H1 (cell line): ENCODE results near the gene SNX30. TPM values are rescaled to one million over a fixed set of nuclear protein-coding genes. Genes with fewer than 3 reads are reported as not detected.

Source experiments
- CTCF ChIA-PET: fragments of 300-600 bp; sonication (Branson Sonifier 250); formaldehyde crosslinking; loops from one replicate; lab custom pipeline; 2021; ENCODE audit not compliant: partially characterized antibody; lab: Charles Lee
- POLR2A ChIA-PET: fragments of 300-600 bp; sonication (Branson Sonifier 250); formaldehyde crosslinking; loops from one replicate; lab custom pipeline; 2021; ENCODE audit warnings: inconsistent platforms; ENCODE audit not compliant: partially characterized antibody; lab: Charles Lee
- DNase-seq, 2 experiments: peaks; one replicate each; pipeline versions ENCODE4 v3.0.0 to v3.0.0-alpha.2; 2010 to 2022; ENCODE audit warnings: low spot score in 2 of 2, low read depth in 1 of 2, mixed read lengths in 1 of 2
- FAIRE-seq: peaks from 2 replicates; lab custom pipeline; 2011; peaks lifted over from hg19 to GRCh38; lab: Jason Lieb, UNC
- H2AFZ ChIP-seq: 2 replicates; pipeline ENCODE4 v1.8.1; 2012; ENCODE audit warnings: low read length, inconsistent platforms
- H2AK5ac ChIP-seq: 2 replicates; pipeline ENCODE4 v1.6.1; 2013; ENCODE audit warnings: low read depth, low read length
- H2BK120ac ChIP-seq: replicated peaks from 2 replicates; pipeline ENCODE3; 2013; ENCODE audit warnings: low read depth, low read length, inconsistent platforms
- H2BK12ac ChIP-seq: 2 replicates; pipeline ENCODE4 v1.6.1; 2013; ENCODE audit warnings: low read depth, low read length
- H2BK15ac ChIP-seq: 2 replicates; pipeline ENCODE4 v1.6.1; 2013; ENCODE audit warnings: low read length
- H2BK20ac ChIP-seq: 2 replicates; pipeline ENCODE4 v1.6.1; 2013; ENCODE audit warnings: low read length
- H2BK5ac ChIP-seq: 2 replicates; pipeline ENCODE4 v1.6.1; 2013; ENCODE audit warnings: low read depth, low read length
- H3K14ac ChIP-seq: 2 replicates; pipeline ENCODE4 v1.6.1; 2013; ENCODE audit warnings: inconsistent platforms; ENCODE audit not compliant: insufficient read length
- H3K18ac ChIP-seq: 2 replicates; pipeline ENCODE4 v1.6.1; 2013; ENCODE audit warnings: low read length; ENCODE audit errors: extremely low read depth
- H3K23ac ChIP-seq: 2 replicates; pipeline ENCODE4 v1.6.1; 2013; ENCODE audit warnings: inconsistent platforms; ENCODE audit not compliant: insufficient read length
- H3K23me2 ChIP-seq: 2 replicates; pipeline ENCODE4 v1.6.1; 2013; ENCODE audit warnings: low read depth, low read length
- H3K27ac ChIP-seq: 2 replicates; pipeline ENCODE4 v1.6.1; 2011; ENCODE audit warnings: low read depth, low read length, inconsistent platforms
- H3K27me3 ChIP-seq, 4 experiments: replicated peaks in 1 of 4; 1 replicate in 1 of 4; 2 replicates in 3 of 4; pipeline versions ENCODE4 v1.6.1 to v1.8.1; 2011 to 2013; ENCODE audit warnings: low read length in 3 of 4, mild to moderate bottlenecking in 3 of 4, inconsistent platforms in 2 of 4, mixed read lengths in 2 of 4, moderate library complexity in 1 of 4; ENCODE audit not compliant: control insufficient read depth in 3 of 4, insufficient read depth in 3 of 4; ENCODE audit errors: extremely low read depth in 1 of 4
- H3K36me3 ChIP-seq, 4 experiments: 2 replicates each; pipeline versions ENCODE4 v1.6.1 to v1.8.1; 2011 to 2013; ENCODE audit warnings: mild to moderate bottlenecking in 4 of 4, low read length in 3 of 4, moderate library complexity in 2 of 4, control low read depth in 1 of 4, inconsistent platforms in 1 of 4; ENCODE audit not compliant: insufficient read depth in 4 of 4, control insufficient read depth in 2 of 4
- H3K4ac ChIP-seq: replicated peaks from 2 replicates; pipeline ENCODE3; 2013; ENCODE audit warnings: low read length, low read depth, mixed read lengths, inconsistent platforms; ENCODE audit not compliant: insufficient read length
- H3K4me1 ChIP-seq, 4 experiments: replicated peaks in 1 of 4; 1 replicate in 1 of 4; 2 replicates in 3 of 4; pipeline versions ENCODE4 v1.6.1 to v1.8.1; 2011 to 2013; ENCODE audit warnings: low read length in 3 of 4, inconsistent platforms in 2 of 4, mixed read lengths in 1 of 4; ENCODE audit not compliant: insufficient read depth in 4 of 4, control insufficient read depth in 3 of 4
- H3K4me2 ChIP-seq, 2 experiments: 2 replicates each; pipeline versions ENCODE4 v1.6.1 to v1.8.1; 2011 to 2013; ENCODE audit warnings: low read depth in 2 of 2, low read length in 2 of 2, control low read depth in 1 of 2, inconsistent platforms in 1 of 2, mild to moderate bottlenecking in 1 of 2; ENCODE audit not compliant: insufficient read depth in 1 of 2
- H3K4me3 ChIP-seq, 4 experiments: fragments of 200-600, 300-600 bp in 1 of 4; sonication (generic), shearing (Covaris generic), sonication (Bioruptor Twin) in 1 of 4; 2 replicates each; pipeline versions ENCODE4 v1.5.1 to v1.8.1; 2011 to 2016; ENCODE audit warnings: low read length in 4 of 4, low read depth in 3 of 4, control low read depth in 2 of 4, inconsistent platforms in 2 of 4, mild to moderate bottlenecking in 2 of 4, mixed read lengths in 1 of 4, moderate library complexity in 1 of 4; ENCODE audit not compliant: insufficient read depth in 2 of 4; ENCODE audit errors: extremely low read depth in 1 of 4
- H3K56ac ChIP-seq: replicated peaks from 2 replicates; pipeline ENCODE3; 2013; ENCODE audit warnings: low read depth, mild to moderate bottlenecking, mixed read lengths, low read length, inconsistent platforms; ENCODE audit not compliant: insufficient read length
- H3K79me1 ChIP-seq: 2 replicates; pipeline ENCODE4 v1.6.1; 2013; ENCODE audit warnings: low read depth, low read length, control low read depth
- H3K79me2 ChIP-seq, 2 experiments: 2 replicates each; pipeline versions ENCODE4 v1.6.1 to v1.8.1; 2012 to 2013; ENCODE audit warnings: low read length in 2 of 2, mild to moderate bottlenecking in 2 of 2, inconsistent platforms in 1 of 2; ENCODE audit not compliant: insufficient read depth in 2 of 2, control insufficient read depth in 1 of 2
- H3K9ac ChIP-seq, 4 experiments: replicated peaks in 1 of 4; 1 replicate in 1 of 4; 2 replicates in 3 of 4; pipeline versions ENCODE4 v1.6.1 to v1.8.1; 2011 to 2013; ENCODE audit warnings: low read depth in 3 of 4, low read length in 3 of 4, control low read depth in 2 of 4, mild to moderate bottlenecking in 2 of 4, moderate library complexity in 2 of 4, inconsistent platforms in 1 of 4; ENCODE audit errors: extremely low read depth in 1 of 4
- H3K9me3 ChIP-seq, 2 experiments: 2 replicates each; pipeline versions ENCODE4 v1.6.1 to v1.8.1; 2012 to 2013; ENCODE audit warnings: mild to moderate bottlenecking in 2 of 2, moderate library complexity in 2 of 2, control low read depth in 1 of 2, inconsistent platforms in 1 of 2, low read depth in 1 of 2, low read length in 1 of 2, mixed read lengths in 1 of 2; ENCODE audit not compliant: insufficient read depth in 2 of 2
- H4K20me1 ChIP-seq, 2 experiments: replicated peaks in 1 of 2; 2 replicates each; pipeline versions ENCODE3 to v1.8.1; 2011 to 2013; ENCODE audit warnings: inconsistent platforms in 2 of 2, low read length in 2 of 2, mild to moderate bottlenecking in 1 of 2; ENCODE audit not compliant: insufficient read depth in 2 of 2, control insufficient read depth in 1 of 2
- H4K5ac ChIP-seq: 2 replicates; pipeline ENCODE4 v1.6.1; 2013; ENCODE audit warnings: low read length, low read depth, mixed read lengths, inconsistent platforms; ENCODE audit not compliant: insufficient read length
- H4K8ac ChIP-seq: 2 replicates; pipeline ENCODE4 v1.8.0; 2013; ENCODE audit warnings: mild to moderate bottlenecking, moderate library complexity, low read length, inconsistent platforms; ENCODE audit not compliant: insufficient read depth; ENCODE audit errors: extremely low read depth
- H4K91ac ChIP-seq: replicated peaks from 2 replicates; pipeline ENCODE3; 2013; ENCODE audit warnings: low read length, mixed read lengths, inconsistent platforms; ENCODE audit not compliant: insufficient read length
- CREB1 ChIP-seq: IDR thresholded peaks from 2 replicates; pipeline ENCODE4 v1.6.1; 2012; ENCODE audit warnings: inconsistent platforms
- EGR1 ChIP-seq: IDR thresholded peaks from 2 replicates; pipeline ENCODE4 v1.6.1; 2011; ENCODE audit warnings: low read depth, low read length, borderline replicate concordance
- GABPA ChIP-seq: IDR thresholded peaks from 2 replicates; pipeline ENCODE4 v1.6.1; 2011; ENCODE audit warnings: mild to moderate bottlenecking, low read length, moderate library complexity, borderline replicate concordance; ENCODE audit not compliant: insufficient read depth
- GTF2F1 ChIP-seq: IDR thresholded peaks from 2 replicates; pipeline ENCODE4 v1.6.1; 2012; ENCODE audit warnings: low read depth, low read length, improper control_type of control experiment, borderline replicate concordance
- KDM4A ChIP-seq: IDR thresholded peaks from one replicate; pipeline ENCODE4 v1.7.1; 2012; ENCODE audit warnings: low read depth, mild to moderate bottlenecking, moderate library complexity, low read length, inconsistent platforms; ENCODE audit not compliant: severe bottlenecking
- POLR2AphosphoS5 ChIP-seq: IDR thresholded peaks from 2 replicates; pipeline ENCODE4 v1.6.1; 2011; ENCODE audit warnings: low read depth, low read length
- RFX5 ChIP-seq: IDR thresholded peaks from 2 replicates; pipeline ENCODE4 v1.6.1; 2011; ENCODE audit warnings: low read depth, low read length, improper control_type of control experiment, borderline replicate concordance
- SIN3A ChIP-seq, 2 experiments: IDR thresholded peaks in 1 of 2; conservative IDR thresholded peaks in 1 of 2; 2 replicates each; pipeline ENCODE4 v1.6.1; 2011 to 2012; ENCODE audit warnings: low read length in 2 of 2, improper control_type of control experiment in 1 of 2, low read depth in 1 of 2, mild to moderate bottlenecking in 1 of 2
- SRF ChIP-seq: IDR thresholded peaks from 2 replicates; pipeline ENCODE4 v1.6.1; 2011; ENCODE audit warnings: mild to moderate bottlenecking, low read depth, low read length, moderate library complexity
- TCF12 ChIP-seq: IDR thresholded peaks from 2 replicates; pipeline ENCODE4 v1.6.1; 2011; ENCODE audit warnings: low read depth, mild to moderate bottlenecking, low read length
- TEAD4 ChIP-seq: IDR thresholded peaks from 2 replicates; pipeline ENCODE4 v1.6.1; 2012; ENCODE audit warnings: low read depth, low read length, inconsistent platforms, mixed read lengths
- ZNF274 ChIP-seq: IDR thresholded peaks from 2 replicates; pipeline ENCODE4 v1.7.0; 2012; ENCODE audit warnings: low read length, borderline replicate concordance; ENCODE audit errors: extremely low read depth
- WGBS, 2 experiments: shearing (Covaris generic) in 1 of 2; methylation state at CpG; one replicate each; pipeline versions ENCODE4 v1.1.6 to v1.1.7; 2013 to 2015; ENCODE audit warnings: low lambda C conversion rate in 2 of 2, mixed read lengths in 2 of 2, inconsistent platforms in 1 of 2, low coverage in 1 of 2, missing lambda C conversion rate in 1 of 2; ENCODE audit not compliant: insufficient replicate concordance in 2 of 2, insufficient coverage in 1 of 2, insufficient read length in 1 of 2; ENCODE audit errors: extremely low coverage in 1 of 2, missing lambda C conversion rate in 1 of 2; 5-methylcytosine and 5-hydroxymethylcytosine counted together
- polyA plus RNA-seq, 7 experiments: library from polyadenylated mRNA; depleted of rRNA in 3 of 7; stranded (reverse) in 5 of 7; unstranded in 2 of 7; fragments of >200 nt in 5 of 7; fragments of 200-250 nt in 2 of 7; gene quantifications; 1 replicate in 5 of 7; 2 replicates in 1 of 7; 4 replicates in 1 of 7; pipeline versions ENCODE4 v1.2.1 to v1.2.3, GENCODE V29; 2011 to 2013; ENCODE audit warnings: missing spikeins in 2 of 7, mixed read lengths in 2 of 7
- total RNA-seq: library from RNA; stranded (reverse); fragmentation: NEBNext Ultra II Directional; extraction: Animal tissue kit (Norgen Biotek cat#: 25700); gene quantifications from 2 replicates; pipeline ENCODE4 v1.2.1, GENCODE V29; 2021
- TF ChIP-seq, protein P1 (sequence below): IDR thresholded peaks from 2 replicates; pipeline ENCODE4 v1.6.1; 2012; ENCODE audit warnings: low read length, inconsistent platforms

Gene SNX30
- total and polyA plus RNA-seq, 2 of the 8 experiments (the other 6 are each of a cell fraction or from before 2014, with no cell fraction given), result 4.0 to 12.2 TPM

DNA sequence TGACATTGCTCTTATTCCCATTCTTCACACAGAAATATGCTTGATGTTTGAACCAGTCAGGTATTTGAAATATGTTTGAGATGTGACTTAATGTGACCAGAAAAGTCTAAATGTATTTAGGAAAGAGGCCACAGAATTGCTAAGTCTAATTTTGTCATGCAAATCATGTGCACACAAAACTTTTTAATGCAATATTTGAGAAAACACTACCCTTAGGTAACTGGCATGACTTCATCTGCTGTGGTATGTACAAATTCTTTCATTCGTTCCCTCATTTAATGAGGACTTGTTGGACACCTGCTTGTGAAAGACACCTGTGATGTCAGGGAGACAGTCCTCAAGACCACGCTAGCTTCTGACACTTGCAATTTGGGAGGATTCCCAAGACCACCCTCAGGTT, 161.2 kb downstream of the SNX30 start:
- H3K9ac ChIP-seq, result no peak overlapping the region
- POLR2A ChIA-PET, result no interaction called here
- no peak overlapping the region for H2AFZ ChIP-seq
- FAIRE-seq (no peak), DNase-seq (no peak)
- no peak overlapping the region for H2AK5ac ChIP-seq
- H3K4me2 ChIP-seq, result no peak overlapping the region
- CTCF ChIA-PET, result interaction anchor here (0.7 to 4.9 kb wide), 5 partner anchors 8 to 76 kb away, joined by 3 to 28 read pairs (median 4); no protein-coding TSS in a partner anchor
- no peak overlapping the region for H3K56ac ChIP-seq
- H3K23ac ChIP-seq, result no peak overlapping the region
- H3K23me2 ChIP-seq, result no peaks in the 10 kb centered on the region
- peaks cover 5 to 9% of the 10 kb centered on the region in 2 experiments for H3K9me3 ChIP-seq
- no peak overlapping the region for H3K14ac ChIP-seq
- H4K5ac ChIP-seq, result no peak overlapping the region
- no peak overlapping the region for H3K4ac ChIP-seq
- H2BK5ac ChIP-seq, result no peak overlapping the region
- no peaks in the 10 kb centered on the region for H3K79me2 ChIP-seq
- H3K79me1 ChIP-seq, result no peaks in the 10 kb centered on the region
- H3K4me1 ChIP-seq, result no peaks in the 10 kb centered on the region
- H4K91ac ChIP-seq, result no peak overlapping the region
- H3K4me3 ChIP-seq, result no peak overlapping the region
- no peak overlapping the region for H2BK120ac ChIP-seq
- H3K36me3 ChIP-seq, result no peaks in the 10 kb centered on the region
- no peaks in the 10 kb centered on the region; a peak in 1 of 7 replicates for H3K27me3 ChIP-seq
- H3K27ac ChIP-seq, result no peak overlapping the region
- H2BK15ac ChIP-seq, result no peak overlapping the region
- H2BK20ac ChIP-seq, result no peak overlapping the region
- H3K18ac ChIP-seq, result no peak overlapping the region
- H4K20me1 ChIP-seq, result no peaks in the 10 kb centered on the region
- H2BK12ac ChIP-seq, result no peak overlapping the region
- WGBS, 2 experiments, result 90% methylated on average over 2 of the region's 2 CpGs; no CpG with 5 or more reads in 1 of the 2 experiments
- no peak overlapping the region for H4K8ac ChIP-seq
- no peak for TF ChIP-seq TCF12
- TF ChIP-seq SRF, result no peak
- no peak for TF ChIP-seq GABPA
- no peak for TF ChIP-seq KDM4A
- TF ChIP-seq EGR1, result no peak
- TF ChIP-seq GTF2F1, result no peak
- no peak for TF ChIP-seq POLR2AphosphoS5
- no peak for TF ChIP-seq ZNF274
- no peak for TF ChIP-seq TEAD4
- no peak for TF ChIP-seq CREB1
- TF ChIP-seq, protein P1, sequence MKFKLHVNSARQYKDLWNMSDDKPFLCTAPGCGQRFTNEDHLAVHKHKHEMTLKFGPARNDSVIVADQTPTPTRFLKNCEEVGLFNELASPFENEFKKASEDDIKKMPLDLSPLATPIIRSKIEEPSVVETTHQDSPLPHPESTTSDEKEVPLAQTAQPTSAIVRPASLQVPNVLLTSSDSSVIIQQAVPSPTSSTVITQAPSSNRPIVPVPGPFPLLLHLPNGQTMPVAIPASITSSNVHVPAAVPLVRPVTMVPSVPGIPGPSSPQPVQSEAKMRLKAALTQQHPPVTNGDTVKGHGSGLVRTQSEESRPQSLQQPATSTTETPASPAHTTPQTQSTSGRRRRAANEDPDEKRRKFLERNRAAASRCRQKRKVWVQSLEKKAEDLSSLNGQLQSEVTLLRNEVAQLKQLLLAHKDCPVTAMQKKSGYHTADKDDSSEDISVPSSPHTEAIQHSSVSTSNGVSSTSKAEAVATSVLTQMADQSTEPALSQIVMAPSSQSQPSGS, result no peak
- no peak for TF ChIP-seq SIN3A (conservative IDR thresholded peaks at IDR 0.05 in 1 of 2, IDR thresholded peaks at IDR 0.05 in 1 of 2; ENCODE audit: low read depth in 1 of 2, low read length in 2 of 2)
- TF ChIP-seq RFX5, result no peak
